GM18502 (cell line): ENCODE measurements around the gene MCUB.

Experiments
- ATAC-seq: cut with Tn5 transposase; IDR thresholded peaks from one replicate; pipeline ENCODE4 v1.9.1; 2021; ENCODE audit warnings: mild to moderate bottlenecking; ENCODE audit not compliant: unreplicated experiment, poor library complexity

Gene MCUB

DNA sequence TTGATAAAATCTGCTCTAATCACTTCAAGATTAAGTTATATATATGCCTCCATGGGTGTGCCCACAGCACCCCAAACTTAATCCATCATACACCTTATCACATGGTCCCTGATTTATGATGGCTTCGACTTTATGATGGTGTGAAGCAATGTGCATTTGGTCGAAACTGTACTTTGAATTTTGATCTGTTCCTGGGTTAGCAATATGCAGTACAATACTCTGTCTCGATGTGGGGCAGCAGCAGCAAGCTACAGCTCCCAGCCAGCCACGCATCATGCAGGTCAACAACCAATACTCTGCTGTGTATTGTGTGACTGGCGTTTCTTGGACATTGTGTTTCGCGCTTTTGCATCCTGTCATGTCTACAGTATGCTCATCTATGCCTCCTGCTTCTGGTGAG is 62.6 kb downstream of the MCUB start:
- no peak for ATAC-seq

DNA sequence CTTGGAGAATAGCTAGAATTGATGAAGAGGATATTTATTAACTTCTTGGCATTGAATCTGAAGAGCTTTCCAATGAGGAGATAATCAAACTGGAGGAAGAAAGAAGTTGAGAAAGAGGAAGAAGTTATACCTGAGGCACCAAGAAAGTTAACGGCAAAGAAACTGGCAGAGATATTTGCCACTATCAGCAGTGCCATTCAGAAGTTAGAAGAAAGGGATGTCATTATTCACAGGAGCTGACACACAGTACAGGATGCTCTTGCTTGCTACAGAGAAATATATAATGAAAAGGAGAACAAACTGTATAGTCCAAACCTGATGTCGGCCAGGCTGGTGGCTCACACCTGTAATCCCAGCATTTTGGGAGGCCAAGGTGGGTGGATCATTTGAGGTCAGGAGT is 64.5 kb downstream of the MCUB start:
- ATAC-seq = no peak

GRCh38 chr4:109627361-109627760 is 67.3 kb downstream of the MCUB start:
- ATAC-seq = no peak

DNA sequence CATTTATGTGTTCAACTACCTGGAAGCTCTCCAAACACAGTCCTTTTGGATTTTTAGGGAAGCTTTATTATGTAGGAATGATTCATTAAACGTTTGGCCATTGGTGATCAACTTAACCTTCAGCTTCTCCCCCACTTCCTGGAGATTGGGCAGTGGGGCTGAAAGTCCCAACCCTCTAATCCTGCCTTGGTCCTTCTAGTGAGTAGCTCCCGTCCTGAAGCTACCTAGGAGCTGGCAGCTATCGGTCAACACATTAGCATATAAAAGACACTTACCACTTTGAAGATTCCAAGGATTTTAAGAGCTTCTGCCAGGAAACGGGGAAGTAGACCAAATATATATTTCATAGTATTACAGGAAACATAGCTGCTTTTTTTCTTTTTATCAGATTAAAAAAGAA is 69.7 kb downstream of the MCUB start:
- no peak for ATAC-seq

DNA sequence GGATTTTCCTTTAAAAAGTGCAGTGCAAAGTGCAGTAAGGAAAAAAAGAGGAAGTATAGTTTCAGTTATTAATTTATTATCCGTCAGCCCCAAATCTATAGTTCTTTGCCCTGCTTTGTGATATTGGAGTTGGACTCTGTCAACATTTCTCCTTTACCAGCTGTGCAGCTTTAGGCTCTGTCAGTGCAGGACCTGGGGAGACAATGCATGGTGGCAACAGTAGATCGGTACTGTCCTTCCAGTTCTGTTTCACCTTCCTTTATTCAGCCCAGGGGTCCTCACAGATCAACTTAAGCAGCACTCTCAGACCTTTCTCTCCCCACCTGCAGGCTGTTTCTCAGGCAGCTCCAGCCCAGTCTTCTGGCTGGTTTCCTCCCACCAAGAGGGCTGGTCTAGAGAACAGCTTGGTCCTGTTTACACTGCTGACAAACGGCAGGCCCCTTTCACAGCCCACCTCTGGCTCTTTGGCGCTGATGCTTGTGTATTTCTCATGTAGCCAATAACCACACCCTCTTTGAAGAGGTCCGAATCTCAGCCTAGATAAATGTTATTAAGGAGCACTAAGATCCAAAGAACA is 71.6 kb downstream of the MCUB start:
- ATAC-seq = no peak

DNA sequence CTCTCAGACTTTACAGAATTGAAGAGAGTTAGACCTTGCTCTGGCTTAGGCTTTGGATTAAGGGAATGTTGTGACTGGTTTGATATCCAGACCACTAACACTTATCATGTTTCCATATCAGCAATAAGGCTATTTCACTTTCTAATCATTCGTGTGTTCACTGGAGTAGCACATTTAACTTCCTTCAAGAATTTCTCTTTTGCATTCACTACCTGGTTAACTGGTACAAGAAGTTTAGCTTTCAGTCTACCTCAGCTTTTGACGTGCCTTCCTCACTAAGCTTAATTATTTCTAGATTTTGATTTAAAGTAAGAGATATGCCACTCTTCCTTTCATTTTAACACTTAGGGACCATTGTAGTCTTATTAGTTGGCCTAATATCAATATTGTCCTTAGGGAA is 80.6 kb downstream of the MCUB start:
- ATAC-seq = no peak

GRCh38 chr4:109645874-109646710 is 86.0 kb downstream of the MCUB start:
- ATAC-seq = no peak

GRCh38 chr4:109648266-109648996 is 88.4 kb downstream of the MCUB start:
- ATAC-seq = peak; percentile 56

DNA sequence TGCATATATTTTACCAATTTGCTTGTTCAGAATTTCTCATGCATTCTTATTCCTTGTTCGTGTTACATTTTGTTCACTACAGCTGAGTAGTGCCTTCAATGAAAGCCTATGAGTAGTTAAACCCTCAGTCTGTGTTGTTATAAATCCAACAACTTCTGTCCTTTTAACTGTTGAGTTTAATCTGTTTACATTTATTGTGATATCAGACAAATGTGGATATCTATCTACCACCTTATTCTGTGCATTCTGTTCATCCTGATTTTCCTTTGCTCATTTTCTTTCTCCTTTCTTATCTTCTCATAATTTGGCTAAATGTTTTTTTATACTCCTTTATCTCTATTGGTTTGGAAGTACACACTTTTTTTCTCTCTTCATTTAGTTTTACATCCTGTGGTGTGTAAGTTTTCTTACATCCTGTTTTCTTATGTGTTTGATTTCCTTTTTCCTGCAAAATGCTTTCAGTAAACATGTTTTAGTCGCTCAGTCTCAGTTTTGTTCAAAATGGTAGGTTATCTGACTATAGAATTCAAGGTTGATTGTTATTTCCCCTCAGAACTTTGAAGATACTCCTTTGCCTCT is 89.0 kb downstream of the MCUB start:
- ATAC-seq = no peak

DNA sequence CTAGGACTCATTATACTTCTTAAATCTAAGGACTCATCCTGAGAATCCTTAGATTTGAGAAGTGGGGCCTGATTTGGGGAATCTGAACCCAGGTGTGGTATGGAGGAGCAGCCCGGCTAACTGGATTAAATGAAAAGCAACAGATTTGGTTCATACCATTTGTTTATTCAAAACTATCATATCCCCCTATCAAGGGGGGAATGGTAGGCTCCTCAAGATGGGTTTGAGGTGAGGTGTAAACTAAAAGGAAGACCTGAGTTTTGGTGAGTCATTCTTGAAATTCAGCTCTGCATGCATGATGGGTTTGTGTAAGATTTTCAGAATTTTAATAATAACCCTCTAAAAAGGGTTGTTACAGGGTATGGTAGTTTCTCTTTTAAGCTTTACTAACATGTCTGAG is 89.8 kb downstream of the MCUB start:
- peak; percentile 87 for ATAC-seq

DNA sequence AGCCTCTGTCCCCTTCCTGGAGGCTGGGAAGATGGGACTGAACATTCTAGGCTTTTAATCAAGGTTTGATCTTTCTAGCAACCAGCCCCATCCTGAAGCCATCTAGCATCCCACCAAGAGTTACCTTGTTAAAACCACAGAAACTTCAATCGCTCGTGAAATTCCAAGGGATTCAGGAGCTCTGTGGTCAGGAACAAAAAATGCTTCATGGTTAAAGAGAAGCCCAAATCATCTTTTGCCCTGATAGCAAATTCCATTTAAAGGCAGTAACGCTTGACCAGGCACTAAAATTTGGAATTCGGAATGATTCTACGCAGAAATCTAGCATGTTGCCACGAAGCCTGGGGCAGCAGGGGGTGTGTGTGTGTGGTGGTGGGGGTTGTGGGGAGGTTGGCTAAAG is 95.3 kb downstream of the MCUB start:
- ATAC-seq = no peak

DNA sequence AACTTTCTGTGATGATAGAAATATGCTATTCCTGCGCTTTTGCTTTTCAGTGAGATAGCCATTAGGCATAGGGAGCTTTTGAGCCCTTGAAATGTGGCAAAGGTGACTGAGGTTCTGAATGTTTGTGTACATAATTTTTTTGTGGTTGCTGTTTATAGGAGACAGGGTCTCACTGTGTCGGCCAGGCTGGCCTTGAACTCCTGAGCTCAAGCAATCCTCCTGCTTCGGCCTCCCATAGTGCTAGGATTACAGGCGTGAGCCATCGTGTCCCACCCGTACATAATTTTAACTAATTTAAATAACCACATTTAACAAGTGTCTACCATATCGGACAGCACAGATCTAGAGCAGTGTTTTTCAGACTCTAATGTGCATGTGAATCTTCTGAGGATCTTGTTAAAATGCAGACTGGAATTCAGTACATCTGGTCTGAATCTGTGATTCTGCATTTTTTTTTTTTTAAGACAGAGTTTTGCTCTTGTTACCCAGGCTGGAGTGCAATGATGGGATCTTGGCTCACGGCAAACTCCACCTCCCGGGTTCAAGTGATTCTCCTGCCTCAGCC is 97.9 kb downstream of the MCUB start:
- no peak for ATAC-seq

DNA sequence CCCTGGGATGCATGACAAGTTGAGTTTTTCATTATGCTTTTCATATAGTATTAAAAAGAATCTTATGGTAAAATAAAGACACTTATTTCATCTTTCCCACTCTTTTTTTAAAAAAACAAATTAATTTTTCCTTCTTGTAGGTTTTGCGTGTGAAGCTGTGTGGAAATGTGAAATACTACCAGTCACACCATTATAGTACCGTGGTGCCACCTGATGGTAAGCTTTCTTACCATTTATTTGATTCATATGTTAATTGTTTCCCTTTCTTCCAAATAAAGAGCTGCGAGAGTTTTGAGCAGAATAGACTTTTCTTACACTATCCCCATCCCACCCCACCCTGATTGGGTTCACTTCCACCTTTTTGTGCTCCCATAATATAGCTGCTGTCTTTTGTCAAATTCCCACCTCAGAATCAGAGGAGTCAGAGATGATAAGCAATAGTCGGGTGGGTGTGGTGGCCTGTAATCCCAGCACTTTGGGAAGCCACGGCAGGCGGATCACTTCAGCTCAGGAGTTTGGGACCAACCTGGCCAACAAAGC is 98.9 kb downstream of the MCUB start:
- no peak for ATAC-seq

DNA sequence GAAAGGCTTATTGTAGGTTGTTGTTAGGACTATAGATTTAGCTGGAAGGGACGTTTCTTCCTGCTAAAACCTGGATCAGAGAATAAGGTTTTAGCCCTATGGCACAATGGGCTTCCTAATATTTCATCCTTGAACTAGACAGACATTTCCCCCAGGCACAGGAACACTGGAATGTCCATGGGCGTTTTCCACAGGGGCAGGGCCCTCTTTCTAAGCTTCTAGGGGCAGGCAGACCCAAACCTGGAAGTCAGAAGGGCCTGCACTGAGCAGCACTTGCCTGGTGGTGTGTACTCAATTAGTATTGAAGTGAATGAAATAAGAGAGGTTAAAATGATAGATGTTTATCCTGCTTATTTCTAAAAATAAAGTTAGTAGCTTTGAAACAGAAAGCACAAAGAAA is 102.1 kb downstream of the MCUB start:
- ATAC-seq = no peak

DNA sequence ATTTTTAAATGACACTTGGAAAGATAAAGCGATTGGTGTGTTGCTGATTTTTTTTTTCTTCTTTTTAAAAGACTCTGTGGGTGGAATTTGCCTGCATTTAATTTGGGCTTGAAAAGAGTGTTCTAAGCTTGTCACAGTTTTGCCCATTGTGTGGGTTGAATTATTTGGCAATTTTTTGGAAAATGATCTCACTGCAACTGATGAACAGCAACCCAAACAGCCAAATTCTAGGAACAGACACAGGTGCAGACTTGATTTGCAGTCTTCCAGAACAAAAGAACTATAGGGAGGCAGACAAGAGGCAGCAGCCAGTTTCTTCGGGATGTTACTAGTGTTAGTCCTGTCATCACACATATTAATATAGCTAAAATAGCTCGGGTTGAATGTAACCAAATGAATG is 102.7 kb downstream of the MCUB start:
- no peak for ATAC-seq

- no peak for ATAC-seq
Measured at GRCh38 chr4:109665783-109666485, 105.9 kb downstream of the MCUB start.

DNA sequence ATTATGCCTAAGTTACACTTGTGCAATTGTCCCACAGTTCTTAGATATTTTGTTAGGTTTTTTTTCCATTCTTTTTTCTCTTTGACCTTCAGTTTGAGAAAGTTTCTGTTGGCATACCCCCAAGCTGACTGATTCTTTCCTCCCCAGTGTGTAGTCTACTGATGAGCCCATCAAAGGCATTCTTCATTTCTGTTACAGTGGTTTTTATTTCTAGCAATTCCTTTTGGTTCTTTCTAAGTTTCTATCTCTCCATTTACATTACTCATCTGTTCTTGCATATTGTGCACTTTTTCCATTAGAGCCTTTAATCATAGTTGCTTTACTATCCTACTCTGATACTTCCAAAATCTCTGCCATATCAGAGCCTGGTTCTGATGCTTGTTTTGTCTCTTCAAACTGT is 111.3 kb downstream of the MCUB start:
- ATAC-seq = no peak

- no peak for ATAC-seq
Measured at GRCh38 chr4:109672169-109672930, 112.3 kb downstream of the MCUB start.

DNA sequence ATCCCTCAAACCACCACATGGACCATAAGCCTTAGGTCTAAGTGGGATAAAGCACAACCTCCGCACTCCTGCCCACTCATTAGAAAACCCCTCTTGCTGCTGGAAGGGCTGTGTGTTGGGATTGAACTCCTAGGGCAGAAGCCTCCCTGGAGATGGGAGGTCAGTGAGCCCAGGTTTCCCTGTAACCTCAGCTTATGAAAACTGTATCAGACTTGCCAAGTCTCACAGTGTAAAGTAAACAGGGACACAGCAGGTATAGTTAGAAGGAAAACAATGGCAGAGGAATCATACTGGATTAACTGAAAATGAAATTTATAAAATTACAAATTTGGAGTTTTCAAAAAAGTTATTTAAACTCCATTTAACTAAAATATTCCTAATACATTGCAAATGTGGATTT is 113.3 kb downstream of the MCUB start:
- ATAC-seq = no peak
